Measurements from ENCODE around the gene HMOX2.

HMOX2 gene

GRCh38 chr16:4465977-4466779 is 10.0 kb upstream of the HMOX2 start:
- DNase-seq (ENCODE audit: low read depth): peak; percentile 25

- no peak for DNase-seq (ENCODE audit: low read depth)
These were observed 8.3 kb upstream of the HMOX2 start for GRCh38 chr16:4467916-4468315.

- no peak for DNase-seq (ENCODE audit: low read depth)
These were observed 7.2 kb upstream of the HMOX2 start for GRCh38 chr16:4468972-4469371.

GRCh38 chr16:4471869-4472268 is 4.3 kb upstream of the HMOX2 start:
- DNase-seq (ENCODE audit: low read depth): no peak

GRCh38 chr16:4472880-4473279 is 3.3 kb upstream of the HMOX2 start:
- DNase-seq (ENCODE audit: low read depth): no peak

- peak; percentile 71 for DNase-seq (ENCODE audit: low read depth)
These were observed 1.8 kb upstream of the HMOX2 start, which contains the start of gene NMRAL1 for GRCh38 chr16:4474192-4474961. NMRAL1 (minus strand) TSS chr16:4474625; CDS start chr16:4474132, 493 bp downstream.

- no peak for DNase-seq (ENCODE audit: low read depth)
These were observed 1.8 kb downstream of the HMOX2 start for GRCh38 chr16:4477966-4478365.

GRCh38 chr16:4481526-4481925 is 5.3 kb downstream of the HMOX2 start:
- no peak for DNase-seq (ENCODE audit: low read depth)

GRCh38 chr16:4481963-4482362 is 5.8 kb downstream of the HMOX2 start:
- DNase-seq (ENCODE audit: low read depth): no peak

- DNase-seq (ENCODE audit: low read depth): no peak
These were observed 10.1 kb downstream of the HMOX2 start for GRCh38 chr16:4486126-4486893.

- DNase-seq (ENCODE audit: low read depth): no peak
These were observed 11.8 kb downstream of the HMOX2 start for GRCh38 chr16:4487955-4488498.

- DNase-seq (ENCODE audit: low read depth): no peak
These were observed 12.3 kb downstream of the HMOX2 start for GRCh38 chr16:4488499-4488967.

- DNase-seq (ENCODE audit: low read depth): no peak
These were observed 12.8 kb downstream of the HMOX2 start for GRCh38 chr16:4489030-4489429.

GRCh38 chr16:4491898-4492297 is 15.7 kb downstream of the HMOX2 start:
- no peak for DNase-seq (ENCODE audit: low read depth)

GRCh38 chr16:4494746-4495490 is 18.7 kb downstream of the HMOX2 start:
- DNase-seq (ENCODE audit: low read depth): no peak

GRCh38 chr16:4495766-4496165 is 19.6 kb downstream of the HMOX2 start:
- no peak for DNase-seq (ENCODE audit: low read depth)

GRCh38 chr16:4496305-4496704 is 20.1 kb downstream of the HMOX2 start:
- no peak for DNase-seq (ENCODE audit: low read depth)

GRCh38 chr16:4498546-4499195 is 22.5 kb downstream of the HMOX2 start:
- no peak for DNase-seq (ENCODE audit: low read depth)

GRCh38 chr16:4499196-4499555 is 23.0 kb downstream of the HMOX2 start:
- no peak for DNase-seq (ENCODE audit: low read depth)

GRCh38 chr16:4500272-4500671 is 24.1 kb downstream of the HMOX2 start:
- DNase-seq (ENCODE audit: low read depth): no peak

- DNase-seq (ENCODE audit: low read depth): no peak
These were observed 24.9 kb downstream of the HMOX2 start for GRCh38 chr16:4501071-4501478.

All from activated T-cell treated with anti-CD3 and anti-CD28 coated beads for 1 hour (primary cell).